Ascending aorta (tissue), 2 donors: ENCODE data around the gene PSORS1C1. TPM values are rescaled to one million over a fixed set of nuclear protein-coding genes. Genes with fewer than 3 reads are reported as not detected.

Experiments
- DNase-seq, 2 donors: peaks; one replicate each; pipeline ENCODE4 v3.0.0-alpha.2; 2019; ENCODE audit warnings: low spot score in 2 of 2
- H3K27ac ChIP-seq, 2 donors: fragments of 200-600 bp; sonication (generic); one replicate each; pipeline ENCODE4 v1.5.1; 2016 to 2017; ENCODE audit warnings: mild to moderate bottlenecking in 1 of 2
- H3K27me3 ChIP-seq: fragments of 200-600 bp; sonication (generic); one replicate; pipeline ENCODE4 v1.5.1; 2017
- H3K36me3 ChIP-seq, 2 donors: fragments of 200-600 bp; sonication (generic); one replicate each; pipeline ENCODE4 v1.5.1; 2016
- H3K4me1 ChIP-seq, 2 donors: fragments of 200-600 bp; sonication (generic); one replicate each; pipeline ENCODE4 v1.5.1; 2016 to 2017; ENCODE audit warnings: mild to moderate bottlenecking in 1 of 2
- H3K4me3 ChIP-seq, 2 donors: fragments of 200-600 bp; sonication (generic); one replicate each; pipeline ENCODE4 v1.5.1; 2016 to 2017; ENCODE audit warnings: mild to moderate bottlenecking in 1 of 2
- H3K9me3 ChIP-seq, 2 donors: fragments of 200-600 bp; sonication (generic); one replicate each; pipeline ENCODE4 v1.5.1; 2016
- intact Hi-C: fragments of 100-400 bp; cut with DNase I; formaldehyde crosslinking; loops from one replicate; pipeline ENCODE4 v1.15.1; 2023
- total RNA-seq: library from RNA; depleted of rRNA; stranded (reverse); fragments of >200 nt; gene quantifications from one replicate; pipeline ENCODE4 v1.1.0, GENCODE V29; 2016
- TF ChIP-seq, protein P1 (sequence below), 3 experiments: fragments of 200-600 bp in 2 of 3; fragments of 450-650 bp in 1 of 3; sonication (generic) in 2 of 3; IDR thresholded peaks; one replicate each; pipeline ENCODE4 v1.5.1; 2016 to 2019; ENCODE audit warnings: antibody characterized with exemption in 3 of 3, mild to moderate bottlenecking in 1 of 3, moderate library complexity in 1 of 3

PSORS1C1 gene
- total RNA-seq, 1 donor from 2014 or later, result not detected

DNA sequence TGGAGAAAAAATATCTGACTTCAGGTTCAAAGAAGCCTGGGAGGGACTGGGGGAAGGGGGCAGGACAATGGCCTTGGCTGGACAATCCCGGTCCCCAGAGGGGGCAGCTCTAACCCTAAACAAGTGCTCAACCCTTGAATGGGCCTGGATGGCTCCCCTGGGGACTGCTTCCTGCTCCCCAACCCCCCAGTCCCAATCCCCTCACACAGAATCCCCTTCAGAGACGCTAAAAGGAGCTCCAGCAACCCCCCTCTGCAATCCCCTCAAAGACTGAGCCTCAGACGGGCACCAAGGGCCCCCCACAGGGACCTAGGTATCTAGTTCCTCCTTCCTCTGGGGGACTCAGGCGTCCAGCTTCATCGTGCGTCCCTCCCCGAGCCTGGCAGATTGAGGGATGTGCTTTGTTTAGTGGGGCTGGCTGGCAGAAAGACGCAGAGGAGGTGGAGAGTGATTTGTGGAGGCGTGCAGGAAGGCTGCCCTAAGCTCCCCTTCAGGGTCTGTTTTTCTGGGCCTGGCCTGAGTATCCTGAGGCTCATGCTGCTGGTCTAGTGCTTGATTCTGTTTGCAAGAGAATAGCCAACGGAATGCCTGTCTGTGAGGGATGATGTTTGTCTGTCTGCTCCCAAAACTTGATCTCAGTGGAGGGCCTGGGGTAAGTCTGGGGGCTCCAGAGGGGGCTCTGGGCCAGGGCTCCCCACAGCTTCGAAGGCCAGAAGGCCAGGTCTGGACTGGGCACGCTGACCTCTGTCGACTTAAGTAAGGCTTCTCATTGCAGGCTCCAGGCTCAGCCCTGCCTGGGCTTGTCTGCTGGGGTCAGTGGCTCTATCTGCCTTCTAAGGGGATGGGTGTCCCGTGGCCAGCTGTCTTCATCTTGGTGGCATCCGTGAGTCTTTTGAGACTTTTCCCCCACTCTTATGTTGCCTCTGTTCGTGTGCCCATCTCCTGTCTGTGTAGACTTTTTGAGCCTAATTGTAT lies 57.6 kb downstream of the PSORS1C1 start:
- Histone ChIP-seq H3K4me3 (no peak overlapping the region), H3K27me3 (no peaks in the 10 kb centered on the region), H3K27ac (no peak overlapping the region), H3K9me3 (no peaks in the 10 kb centered on the region), H3K4me1 (no peaks in the 10 kb centered on the region), H3K36me3 (no peaks in the 10 kb centered on the region)
- TF ChIP-seq, protein P1, sequence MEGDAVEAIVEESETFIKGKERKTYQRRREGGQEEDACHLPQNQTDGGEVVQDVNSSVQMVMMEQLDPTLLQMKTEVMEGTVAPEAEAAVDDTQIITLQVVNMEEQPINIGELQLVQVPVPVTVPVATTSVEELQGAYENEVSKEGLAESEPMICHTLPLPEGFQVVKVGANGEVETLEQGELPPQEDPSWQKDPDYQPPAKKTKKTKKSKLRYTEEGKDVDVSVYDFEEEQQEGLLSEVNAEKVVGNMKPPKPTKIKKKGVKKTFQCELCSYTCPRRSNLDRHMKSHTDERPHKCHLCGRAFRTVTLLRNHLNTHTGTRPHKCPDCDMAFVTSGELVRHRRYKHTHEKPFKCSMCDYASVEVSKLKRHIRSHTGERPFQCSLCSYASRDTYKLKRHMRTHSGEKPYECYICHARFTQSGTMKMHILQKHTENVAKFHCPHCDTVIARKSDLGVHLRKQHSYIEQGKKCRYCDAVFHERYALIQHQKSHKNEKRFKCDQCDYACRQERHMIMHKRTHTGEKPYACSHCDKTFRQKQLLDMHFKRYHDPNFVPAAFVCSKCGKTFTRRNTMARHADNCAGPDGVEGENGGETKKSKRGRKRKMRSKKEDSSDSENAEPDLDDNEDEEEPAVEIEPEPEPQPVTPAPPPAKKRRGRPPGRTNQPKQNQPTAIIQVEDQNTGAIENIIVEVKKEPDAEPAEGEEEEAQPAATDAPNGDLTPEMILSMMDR (IDR thresholded peaks at IDR 0.05), result no peak
- no peak for DNase-seq
- intact Hi-C loops, result no loop called here

DNA sequence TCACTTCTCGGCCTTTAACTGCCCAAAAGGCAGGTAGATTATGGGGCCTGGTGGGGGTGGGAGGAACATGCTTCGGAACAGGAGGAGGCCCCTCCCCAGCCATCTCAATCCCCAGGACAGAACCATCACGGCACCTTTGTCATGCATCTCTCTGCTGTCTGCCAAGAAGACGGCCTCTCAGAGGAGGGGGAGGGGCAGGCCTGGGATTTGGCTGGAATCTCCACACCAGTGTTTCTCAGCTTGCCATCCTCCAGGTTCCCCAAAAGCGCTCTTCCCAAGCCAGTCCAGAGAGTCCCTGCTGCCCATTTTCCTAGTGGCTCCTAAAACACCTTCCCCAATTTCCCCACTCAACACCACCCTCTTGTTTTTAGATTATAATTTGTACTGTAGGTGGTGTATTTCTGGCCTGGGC lies 58.4 kb downstream of the PSORS1C1 start:
- DNase-seq, result no peak
- H3K36me3 ChIP-seq, result no peaks in the 10 kb centered on the region
- intact Hi-C loops, result no loop called here
- no peaks in the 10 kb centered on the region for H3K4me1 ChIP-seq
- no peaks in the 10 kb centered on the region for H3K27me3 ChIP-seq
- H3K27ac ChIP-seq, result no peak overlapping the region
- H3K9me3 ChIP-seq, result no peaks in the 10 kb centered on the region
- TF ChIP-seq, protein P1 (IDR thresholded peaks at IDR 0.05), result no peak
- no peak overlapping the region for H3K4me3 ChIP-seq

DNA sequence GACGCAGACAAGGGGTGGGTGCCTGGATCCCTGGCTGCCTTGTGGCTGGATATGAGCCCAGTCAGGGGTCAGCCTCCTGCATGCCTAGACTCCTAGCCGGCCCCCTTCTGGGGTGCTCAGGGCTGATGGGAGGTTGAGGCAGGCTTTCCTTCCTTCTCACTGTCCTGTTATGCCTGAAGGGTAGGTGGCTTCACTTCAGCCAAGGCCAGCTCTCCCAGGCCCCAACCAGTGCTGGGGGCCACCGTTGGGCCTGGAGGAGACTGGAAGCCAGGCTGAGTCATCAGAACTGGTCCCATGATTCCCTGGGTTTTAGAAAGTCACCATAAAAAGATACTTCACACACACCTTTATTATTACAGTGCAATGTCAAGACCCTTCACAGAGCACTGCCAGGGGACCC lies 58.8 kb downstream of the PSORS1C1 start:
- intact Hi-C loops, result no loop called here
- H3K9me3 ChIP-seq, result no peaks in the 10 kb centered on the region
- H3K4me3 ChIP-seq, result no peak overlapping the region
- H3K4me1 ChIP-seq, result no peaks in the 10 kb centered on the region
- DNase-seq, result no peak
- no peaks in the 10 kb centered on the region for H3K27me3 ChIP-seq
- TF ChIP-seq, protein P1 (IDR thresholded peaks at IDR 0.05), result no peak
- no peaks in the 10 kb centered on the region for H3K36me3 ChIP-seq
- no peak overlapping the region for H3K27ac ChIP-seq

DNA sequence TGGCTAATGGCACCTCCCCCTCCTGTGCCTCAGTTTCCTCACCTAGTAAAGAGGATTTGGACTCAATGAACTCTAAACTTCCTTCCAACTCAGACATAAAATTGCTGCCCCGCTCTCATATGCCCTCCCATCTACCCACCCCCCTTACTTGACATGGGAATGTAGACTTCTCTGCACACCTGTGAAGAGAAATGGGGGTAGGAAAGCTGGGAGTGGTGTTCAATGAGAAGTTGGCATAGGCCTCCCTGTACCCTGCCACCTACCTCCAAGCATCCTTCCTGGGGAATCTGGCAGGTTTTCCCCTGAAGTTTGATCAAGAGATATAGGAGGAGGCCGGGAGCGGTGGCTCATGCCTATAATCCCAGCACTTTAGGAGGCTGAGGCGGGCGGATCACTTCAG lies 59.8 kb downstream of the PSORS1C1 start:
- Histone ChIP-seq H3K9me3 (no peaks in the 10 kb centered on the region), H3K4me1 (no peaks in the 10 kb centered on the region), H3K4me3 (no peak overlapping the region), H3K36me3 (no peaks in the 10 kb centered on the region), H3K27ac (no peak overlapping the region), H3K27me3 (no peaks in the 10 kb centered on the region)
- no peak for DNase-seq
- intact Hi-C loops, result no loop called here
- TF ChIP-seq, protein P1 (IDR thresholded peaks at IDR 0.05), result no peak

DNA sequence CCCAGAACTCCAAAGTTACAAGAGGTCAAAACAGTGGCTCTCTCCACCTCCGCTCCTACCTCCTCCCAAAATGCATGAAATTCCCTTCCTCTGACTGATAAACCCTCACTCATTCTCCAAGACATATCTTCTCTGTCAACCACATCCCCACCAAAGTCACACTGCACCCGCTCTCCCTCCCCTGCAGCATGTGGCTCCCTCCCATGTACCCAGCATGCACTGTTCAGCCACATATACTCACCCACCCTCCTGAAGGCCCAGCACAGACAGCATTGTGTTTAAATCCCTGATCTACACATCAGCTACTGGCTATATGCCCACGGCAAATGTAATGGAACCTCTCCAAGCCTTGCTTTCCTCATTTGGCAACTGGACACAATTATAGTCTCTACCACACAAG lies 61.4 kb downstream of the PSORS1C1 start:
- Histone ChIP-seq H3K27ac (no peak overlapping the region), H3K4me3 (no peak overlapping the region), H3K27me3 (no peaks in the 10 kb centered on the region), H3K9me3 (no peaks in the 10 kb centered on the region), H3K4me1 (no peaks in the 10 kb centered on the region), H3K36me3 (no peaks in the 10 kb centered on the region)
- TF ChIP-seq, protein P1 (IDR thresholded peaks at IDR 0.05), result no peak
- intact Hi-C loops, result no loop called here
- DNase-seq, result no peak
